H1 (cell line): ENCODE data around the gene FBXO38. TPM values are rescaled to one million over a fixed set of nuclear protein-coding genes. Genes with fewer than 3 reads are reported as not detected.

ENCODE experiments used
- CTCF ChIA-PET: fragments of 300-600 bp; sonication (Branson Sonifier 250); formaldehyde crosslinking; loops from one replicate; lab custom pipeline; 2021; ENCODE audit not compliant: partially characterized antibody; lab: Charles Lee
- POLR2A ChIA-PET: fragments of 300-600 bp; sonication (Branson Sonifier 250); formaldehyde crosslinking; loops from one replicate; lab custom pipeline; 2021; ENCODE audit warnings: inconsistent platforms; ENCODE audit not compliant: partially characterized antibody; lab: Charles Lee
- DNase-seq, 2 experiments: peaks; one replicate each; pipeline versions ENCODE4 v3.0.0 to v3.0.0-alpha.2; 2010 to 2022; ENCODE audit warnings: low spot score in 2 of 2, low read depth in 1 of 2, mixed read lengths in 1 of 2
- FAIRE-seq: peaks from 2 replicates; lab custom pipeline; 2011; peaks lifted over from hg19 to GRCh38; lab: Jason Lieb, UNC
- H2AFZ ChIP-seq: 2 replicates; pipeline ENCODE4 v1.8.1; 2012; ENCODE audit warnings: low read length, inconsistent platforms
- H2AK5ac ChIP-seq: 2 replicates; pipeline ENCODE4 v1.6.1; 2013; ENCODE audit warnings: low read depth, low read length
- H2BK120ac ChIP-seq: replicated peaks from 2 replicates; pipeline ENCODE3; 2013; ENCODE audit warnings: low read depth, low read length, inconsistent platforms
- H2BK12ac ChIP-seq: 2 replicates; pipeline ENCODE4 v1.6.1; 2013; ENCODE audit warnings: low read depth, low read length
- H2BK15ac ChIP-seq: 2 replicates; pipeline ENCODE4 v1.6.1; 2013; ENCODE audit warnings: low read length
- H2BK20ac ChIP-seq: 2 replicates; pipeline ENCODE4 v1.6.1; 2013; ENCODE audit warnings: low read length
- H2BK5ac ChIP-seq: 2 replicates; pipeline ENCODE4 v1.6.1; 2013; ENCODE audit warnings: low read depth, low read length
- H3K14ac ChIP-seq: 2 replicates; pipeline ENCODE4 v1.6.1; 2013; ENCODE audit warnings: inconsistent platforms; ENCODE audit not compliant: insufficient read length
- H3K18ac ChIP-seq: 2 replicates; pipeline ENCODE4 v1.6.1; 2013; ENCODE audit warnings: low read length; ENCODE audit errors: extremely low read depth
- H3K23ac ChIP-seq: 2 replicates; pipeline ENCODE4 v1.6.1; 2013; ENCODE audit warnings: inconsistent platforms; ENCODE audit not compliant: insufficient read length
- H3K23me2 ChIP-seq: 2 replicates; pipeline ENCODE4 v1.6.1; 2013; ENCODE audit warnings: low read depth, low read length
- H3K27ac ChIP-seq: 2 replicates; pipeline ENCODE4 v1.6.1; 2011; ENCODE audit warnings: low read depth, low read length, inconsistent platforms
- H3K27me3 ChIP-seq, 4 experiments: replicated peaks in 1 of 4; 1 replicate in 1 of 4; 2 replicates in 3 of 4; pipeline versions ENCODE4 v1.6.1 to v1.8.1; 2011 to 2013; ENCODE audit warnings: low read length in 3 of 4, mild to moderate bottlenecking in 3 of 4, inconsistent platforms in 2 of 4, mixed read lengths in 2 of 4, moderate library complexity in 1 of 4; ENCODE audit not compliant: control insufficient read depth in 3 of 4, insufficient read depth in 3 of 4; ENCODE audit errors: extremely low read depth in 1 of 4
- H3K36me3 ChIP-seq, 4 experiments: 2 replicates each; pipeline versions ENCODE4 v1.6.1 to v1.8.1; 2011 to 2013; ENCODE audit warnings: mild to moderate bottlenecking in 4 of 4, low read length in 3 of 4, moderate library complexity in 2 of 4, control low read depth in 1 of 4, inconsistent platforms in 1 of 4; ENCODE audit not compliant: insufficient read depth in 4 of 4, control insufficient read depth in 2 of 4
- H3K4ac ChIP-seq: replicated peaks from 2 replicates; pipeline ENCODE3; 2013; ENCODE audit warnings: low read length, low read depth, mixed read lengths, inconsistent platforms; ENCODE audit not compliant: insufficient read length
- H3K4me1 ChIP-seq, 4 experiments: replicated peaks in 1 of 4; 1 replicate in 1 of 4; 2 replicates in 3 of 4; pipeline versions ENCODE4 v1.6.1 to v1.8.1; 2011 to 2013; ENCODE audit warnings: low read length in 3 of 4, inconsistent platforms in 2 of 4, mixed read lengths in 1 of 4; ENCODE audit not compliant: insufficient read depth in 4 of 4, control insufficient read depth in 3 of 4
- H3K4me2 ChIP-seq, 2 experiments: 2 replicates each; pipeline versions ENCODE4 v1.6.1 to v1.8.1; 2011 to 2013; ENCODE audit warnings: low read depth in 2 of 2, low read length in 2 of 2, control low read depth in 1 of 2, inconsistent platforms in 1 of 2, mild to moderate bottlenecking in 1 of 2; ENCODE audit not compliant: insufficient read depth in 1 of 2
- H3K4me3 ChIP-seq, 4 experiments: fragments of 200-600, 300-600 bp in 1 of 4; sonication (generic), shearing (Covaris generic), sonication (Bioruptor Twin) in 1 of 4; 2 replicates each; pipeline versions ENCODE4 v1.5.1 to v1.8.1; 2011 to 2016; ENCODE audit warnings: low read length in 4 of 4, low read depth in 3 of 4, control low read depth in 2 of 4, inconsistent platforms in 2 of 4, mild to moderate bottlenecking in 2 of 4, mixed read lengths in 1 of 4, moderate library complexity in 1 of 4; ENCODE audit not compliant: insufficient read depth in 2 of 4; ENCODE audit errors: extremely low read depth in 1 of 4
- H3K56ac ChIP-seq: replicated peaks from 2 replicates; pipeline ENCODE3; 2013; ENCODE audit warnings: low read depth, mild to moderate bottlenecking, mixed read lengths, low read length, inconsistent platforms; ENCODE audit not compliant: insufficient read length
- H3K79me1 ChIP-seq: 2 replicates; pipeline ENCODE4 v1.6.1; 2013; ENCODE audit warnings: low read depth, low read length, control low read depth
- H3K79me2 ChIP-seq, 2 experiments: 2 replicates each; pipeline versions ENCODE4 v1.6.1 to v1.8.1; 2012 to 2013; ENCODE audit warnings: low read length in 2 of 2, mild to moderate bottlenecking in 2 of 2, inconsistent platforms in 1 of 2; ENCODE audit not compliant: insufficient read depth in 2 of 2, control insufficient read depth in 1 of 2
- H3K9ac ChIP-seq, 4 experiments: replicated peaks in 1 of 4; 1 replicate in 1 of 4; 2 replicates in 3 of 4; pipeline versions ENCODE4 v1.6.1 to v1.8.1; 2011 to 2013; ENCODE audit warnings: low read depth in 3 of 4, low read length in 3 of 4, control low read depth in 2 of 4, mild to moderate bottlenecking in 2 of 4, moderate library complexity in 2 of 4, inconsistent platforms in 1 of 4; ENCODE audit errors: extremely low read depth in 1 of 4
- H3K9me3 ChIP-seq, 2 experiments: 2 replicates each; pipeline versions ENCODE4 v1.6.1 to v1.8.1; 2012 to 2013; ENCODE audit warnings: mild to moderate bottlenecking in 2 of 2, moderate library complexity in 2 of 2, control low read depth in 1 of 2, inconsistent platforms in 1 of 2, low read depth in 1 of 2, low read length in 1 of 2, mixed read lengths in 1 of 2; ENCODE audit not compliant: insufficient read depth in 2 of 2
- H4K20me1 ChIP-seq, 2 experiments: replicated peaks in 1 of 2; 2 replicates each; pipeline versions ENCODE3 to v1.8.1; 2011 to 2013; ENCODE audit warnings: inconsistent platforms in 2 of 2, low read length in 2 of 2, mild to moderate bottlenecking in 1 of 2; ENCODE audit not compliant: insufficient read depth in 2 of 2, control insufficient read depth in 1 of 2
- H4K5ac ChIP-seq: 2 replicates; pipeline ENCODE4 v1.6.1; 2013; ENCODE audit warnings: low read length, low read depth, mixed read lengths, inconsistent platforms; ENCODE audit not compliant: insufficient read length
- H4K8ac ChIP-seq: 2 replicates; pipeline ENCODE4 v1.8.0; 2013; ENCODE audit warnings: mild to moderate bottlenecking, moderate library complexity, low read length, inconsistent platforms; ENCODE audit not compliant: insufficient read depth; ENCODE audit errors: extremely low read depth
- H4K91ac ChIP-seq: replicated peaks from 2 replicates; pipeline ENCODE3; 2013; ENCODE audit warnings: low read length, mixed read lengths, inconsistent platforms; ENCODE audit not compliant: insufficient read length
- CTBP2 ChIP-seq: IDR thresholded peaks from 2 replicates; pipeline ENCODE4 v1.7.0; 2011; ENCODE audit warnings: borderline replicate concordance, mild to moderate bottlenecking, moderate library complexity, mixed read lengths, low read length; ENCODE audit not compliant: insufficient read depth, insufficient read length
- MAFK ChIP-seq: IDR thresholded peaks from 2 replicates; pipeline ENCODE4 v1.6.1; 2012; ENCODE audit warnings: low read depth, mild to moderate bottlenecking, improper control_type of control experiment, low read length
- NANOG ChIP-seq: IDR thresholded peaks from 2 replicates; pipeline ENCODE4 v1.6.1; 2011; ENCODE audit warnings: low read length, low read depth, mild to moderate bottlenecking, inconsistent platforms; ENCODE audit not compliant: insufficient read depth, poor library complexity, severe bottlenecking
- RBBP5 ChIP-seq: IDR thresholded peaks from 2 replicates; pipeline ENCODE4 v1.7.1; 2012; ENCODE audit warnings: low read depth, mild to moderate bottlenecking, inconsistent platforms, low read length, moderate library complexity, borderline replicate concordance
- SIN3A ChIP-seq, 2 experiments: IDR thresholded peaks in 1 of 2; conservative IDR thresholded peaks in 1 of 2; 2 replicates each; pipeline ENCODE4 v1.6.1; 2011 to 2012; ENCODE audit warnings: low read length in 2 of 2, improper control_type of control experiment in 1 of 2, low read depth in 1 of 2, mild to moderate bottlenecking in 1 of 2
- TAF7 ChIP-seq: optimal IDR thresholded peaks from 2 replicates; pipeline ENCODE3; 2011; ENCODE audit warnings: low read depth, mild to moderate bottlenecking, inconsistent platforms, low read length, moderate library complexity, borderline replicate concordance
- WGBS, 2 experiments: shearing (Covaris generic) in 1 of 2; methylation state at CpG; one replicate each; pipeline versions ENCODE4 v1.1.6 to v1.1.7; 2013 to 2015; ENCODE audit warnings: low lambda C conversion rate in 2 of 2, mixed read lengths in 2 of 2, inconsistent platforms in 1 of 2, low coverage in 1 of 2, missing lambda C conversion rate in 1 of 2; ENCODE audit not compliant: insufficient replicate concordance in 2 of 2, insufficient coverage in 1 of 2, insufficient read length in 1 of 2; ENCODE audit errors: extremely low coverage in 1 of 2, missing lambda C conversion rate in 1 of 2; 5-methylcytosine and 5-hydroxymethylcytosine counted together
- polyA plus RNA-seq, 7 experiments: library from polyadenylated mRNA; depleted of rRNA in 3 of 7; stranded (reverse) in 5 of 7; unstranded in 2 of 7; fragments of >200 nt in 5 of 7; fragments of 200-250 nt in 2 of 7; gene quantifications; 1 replicate in 5 of 7; 2 replicates in 1 of 7; 4 replicates in 1 of 7; pipeline versions ENCODE4 v1.2.1 to v1.2.3, GENCODE V29; 2011 to 2013; ENCODE audit warnings: missing spikeins in 2 of 7, mixed read lengths in 2 of 7
- total RNA-seq: library from RNA; stranded (reverse); fragmentation: NEBNext Ultra II Directional; extraction: Animal tissue kit (Norgen Biotek cat#: 25700); gene quantifications from 2 replicates; pipeline ENCODE4 v1.2.1, GENCODE V29; 2021
- TF ChIP-seq, protein P1 (sequence below): IDR thresholded peaks from 2 replicates; pipeline ENCODE4 v1.6.1; 2012; ENCODE audit warnings: inconsistent platforms

Gene FBXO38
- total and polyA plus RNA-seq, 2 of the 8 experiments (the other 6 are each of a cell fraction or from before 2014, with no cell fraction given) = 9.1 to 34.3 TPM

DNA sequence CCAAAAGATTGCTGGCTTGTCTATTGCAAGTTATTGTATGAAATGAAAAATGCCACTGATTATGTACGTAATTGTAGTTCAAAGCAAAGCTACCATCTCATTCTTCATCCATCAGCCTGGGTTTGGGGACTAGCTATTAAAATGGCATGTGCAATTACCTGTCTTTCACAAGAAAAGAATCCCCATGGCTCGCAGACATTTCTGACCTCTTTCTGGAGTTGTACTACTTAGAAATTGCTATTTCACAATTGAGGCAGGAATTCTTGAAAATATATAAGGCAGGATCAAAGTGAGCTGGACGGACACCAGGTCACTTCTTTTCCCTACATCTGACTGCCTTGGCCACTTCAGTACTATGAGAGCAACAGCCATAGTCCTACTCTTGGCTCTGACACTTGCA, 48.5 kb upstream of the FBXO38 start, which contains the start of gene SPINK9:
Gene SPINK9 (plus strand): TSS at position 301 of the 400 bp plus-strand sequence. CDS start 55 bp downstream, at position 356.
- Histone ChIP-seq H2BK5ac (no peak within 1 kb of the TSS), H4K5ac (no peak within 1 kb of the TSS), H3K27ac (no peak within 1 kb of the TSS), H3K56ac (no peak within 1 kb of the TSS), H2BK120ac (no peak within 1 kb of the TSS), H3K36me3 (no peaks in the 10 kb centered on the region), H3K18ac (no peak within 1 kb of the TSS), H3K9me3 (peaks cover 4 to 5% of the 10 kb centered on the region in 2 experiments; a peak in 3 of 4 replicates), H3K4ac (no peak within 1 kb of the TSS), H3K27me3 (no peaks in the 10 kb centered on the region), H2BK15ac (no peak within 1 kb of the TSS), H2BK12ac (no peak within 1 kb of the TSS), H2AK5ac (no peak within 1 kb of the TSS), H2AFZ (no peak within 1 kb of the TSS), H3K4me3 (no peak within 1 kb of the TSS), H4K8ac (no peak within 1 kb of the TSS), H2BK20ac (no peak within 1 kb of the TSS), H3K9ac (no peak within 1 kb of the TSS), H3K23ac (no peak within 1 kb of the TSS), H3K79me2 (no peaks in the 10 kb centered on the region), H3K4me1 (no peaks in the 10 kb centered on the region), H3K23me2 (no peaks in the 10 kb centered on the region), H4K20me1 (no peaks in the 10 kb centered on the region), H3K79me1 (no peaks in the 10 kb centered on the region), H4K91ac (no peak within 1 kb of the TSS), H3K4me2 (no peak within 1 kb of the TSS), H3K14ac (no peak within 1 kb of the TSS)
- no peak for TF ChIP-seq RBBP5
- TF ChIP-seq NANOG = no peak
- TF ChIP-seq MAFK = no peak
- TF ChIP-seq, protein P1, sequence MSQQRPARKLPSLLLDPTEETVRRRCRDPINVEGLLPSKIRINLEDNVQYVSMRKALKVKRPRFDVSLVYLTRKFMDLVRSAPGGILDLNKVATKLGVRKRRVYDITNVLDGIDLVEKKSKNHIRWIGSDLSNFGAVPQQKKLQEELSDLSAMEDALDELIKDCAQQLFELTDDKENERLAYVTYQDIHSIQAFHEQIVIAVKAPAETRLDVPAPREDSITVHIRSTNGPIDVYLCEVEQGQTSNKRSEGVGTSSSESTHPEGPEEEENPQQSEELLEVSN = no peak
- TF ChIP-seq SIN3A (conservative IDR thresholded peaks at IDR 0.05 in 1 of 2, IDR thresholded peaks at IDR 0.05 in 1 of 2; ENCODE audit: low read depth in 1 of 2, low read length in 2 of 2) = no peak
- TF ChIP-seq CTBP2 = no peak
- TF ChIP-seq TAF7 = no peak
- DNase-seq (no peak), FAIRE-seq (no peak)
- WGBS, 2 experiments = 94% methylated on average over 3 of the region's 3 CpGs; no CpG with 5 or more reads in 1 of the 2 experiments
- POLR2A ChIA-PET = interaction anchor here (0.6 kb wide), 1 partner anchor 268 kb away, joined by 4 read pairs; no protein-coding TSS in a partner anchor
- CTCF ChIA-PET = interaction anchor here (0.7 to 1.2 kb wide), 4 partner anchors 13 to 156 kb away, joined by 3 to 5 read pairs (median 3); no protein-coding TSS in a partner anchor
